GM23338 (cell line): Measurements from ENCODE around the gene RBM7. TPM values are rescaled to one million over a fixed set of nuclear protein-coding genes. Genes with fewer than 3 reads are reported as not detected.

Experiments used
- ATAC-seq: fragments of 200-7000 bp; cut with Tn5 transposase; 3 replicates; pipeline ENCODE4 v1.9.1; 2020
- DNase-seq: peaks from one replicate; pipeline ENCODE4 v3.0.0-alpha.2; 2015; ENCODE audit warnings: low spot score
- H2AFZ ChIP-seq: fragments of 200-600 bp; sonication (generic); 2 replicates; pipeline ENCODE4 v1.8.0; 2016; ENCODE audit warnings: antibody characterized with exemption, mild to moderate bottlenecking, moderate library complexity
- H3F3A ChIP-seq: fragments of 200-600 bp; sonication (generic); replicated peaks from 2 replicates; pipeline ENCODE4 v1.8.0; 2017; ENCODE audit warnings: antibody characterized with exemption, mixed run types, low read depth
- H3K27ac ChIP-seq: fragments of 200-600 bp; sonication (generic); 2 replicates; pipeline ENCODE4 v1.6.1; 2016; ENCODE audit warnings: low read depth
- H3K27me3 ChIP-seq: fragments of 200-600 bp; sonication (generic); 2 replicates; pipeline ENCODE4 v1.8.0; 2016; ENCODE audit warnings: mild to moderate bottlenecking, mixed run types, moderate library complexity; ENCODE audit not compliant: insufficient read depth
- H3K36me3 ChIP-seq: fragments of 200-600 bp; sonication (generic); 2 replicates; pipeline ENCODE4 v1.8.0; 2016; ENCODE audit warnings: mild to moderate bottlenecking; ENCODE audit not compliant: insufficient read depth
- H3K4me1 ChIP-seq: fragments of 200-600 bp; sonication (generic); 2 replicates; pipeline ENCODE4 v1.8.0; 2016; ENCODE audit warnings: mild to moderate bottlenecking, moderate library complexity; ENCODE audit not compliant: insufficient read depth
- H3K4me2 ChIP-seq: fragments of 200-600 bp; sonication (generic); 2 replicates; pipeline ENCODE4 v1.7.1; 2017; ENCODE audit warnings: mixed run types
- H3K4me3 ChIP-seq: fragments of 200-600 bp; sonication (generic); 2 replicates; pipeline ENCODE4 v1.6.1; 2016; ENCODE audit warnings: mixed run types
- H3K79me2 ChIP-seq: fragments of 200-600 bp; sonication (generic); replicated peaks from 2 replicates; pipeline ENCODE4 v1.8.0; 2017; ENCODE audit warnings: mild to moderate bottlenecking; ENCODE audit not compliant: insufficient read depth
- H3K9me2 ChIP-seq: fragments of 200-600 bp; sonication (generic); 2 replicates; pipeline ENCODE4 v1.8.0; 2017; ENCODE audit not compliant: insufficient read depth
- H4K20me1 ChIP-seq: fragments of 200-600 bp; sonication (generic); replicated peaks from 2 replicates; pipeline ENCODE4 v1.8.0; 2017; ENCODE audit warnings: mild to moderate bottlenecking; ENCODE audit not compliant: insufficient read depth
- H3K27ac Mint-ChIP-seq: 2 replicates; pipeline ENCODE4 v1.8.0; 2020; ENCODE audit warnings: inconsistent platforms, mild to moderate bottlenecking, moderate library complexity, mixed read lengths
- H3K27me3 Mint-ChIP-seq: 3 replicates; pipeline ENCODE4 v1.8.0; 2022; ENCODE audit warnings: low read depth, mild to moderate bottlenecking, moderate library complexity, mixed read lengths, inconsistent platforms; ENCODE audit not compliant: insufficient read depth, poor library complexity
- H3K36me3 Mint-ChIP-seq: 3 replicates; pipeline ENCODE4 v1.8.0; 2021; ENCODE audit warnings: low read depth, mild to moderate bottlenecking, inconsistent platforms, moderate library complexity, mixed read lengths
- H3K4me1 Mint-ChIP-seq: 3 replicates; pipeline ENCODE4 v1.8.0; 2020; ENCODE audit warnings: mild to moderate bottlenecking, inconsistent platforms, mixed read lengths
- H3K4me3 Mint-ChIP-seq: 3 replicates; pipeline ENCODE4 v1.8.0; 2021; ENCODE audit warnings: moderate library complexity, mild to moderate bottlenecking, inconsistent platforms, mixed read lengths
- H3K9me3 Mint-ChIP-seq: 3 replicates; pipeline ENCODE4 v1.8.0; 2020; ENCODE audit warnings: moderate library complexity, mild to moderate bottlenecking, inconsistent platforms, mixed read lengths
- CREB1 ChIP-seq: fragments of 250-450 bp; sonication (Bioruptor Pico); IDR thresholded peaks from 2 replicates; pipeline ENCODE4 v1.5.0; 2020; ENCODE audit warnings: low read depth, mild to moderate bottlenecking, moderate library complexity
- EZH2 ChIP-seq: fragments of 200-600 bp; sonication (generic); IDR thresholded peaks from one replicate; pipeline ENCODE4 v1.8.0; 2017; ENCODE audit warnings: antibody characterized with exemption, mild to moderate bottlenecking, low read depth; ENCODE audit not compliant: unreplicated experiment
- EZH2phosphoT487 ChIP-seq: fragments of 200-600 bp; sonication (generic); IDR thresholded peaks from one replicate; pipeline ENCODE4 v1.8.1; 2018; ENCODE audit warnings: antibody characterized with exemption; ENCODE audit not compliant: unreplicated experiment
- JUNB ChIP-seq: IDR thresholded peaks from one replicate; pipeline ENCODE4 v1.6.1; 2016; ENCODE audit warnings: antibody characterized with exemption; ENCODE audit not compliant: unreplicated experiment
- POLR2AphosphoS5 ChIP-seq: IDR thresholded peaks from 2 replicates; pipeline ENCODE4 v1.6.1; 2016; ENCODE audit warnings: antibody characterized with exemption, low read depth
- REST ChIP-seq: IDR thresholded peaks from one replicate; pipeline ENCODE4 v1.6.1; 2018; ENCODE audit warnings: antibody characterized with exemption; ENCODE audit not compliant: unreplicated experiment
- STAT1 ChIP-seq: IDR thresholded peaks from one replicate; pipeline ENCODE4 v1.6.1; 2016; ENCODE audit warnings: antibody characterized with exemption; ENCODE audit not compliant: unreplicated experiment
- ZNF114 ChIP-seq: fragments of 250-450 bp; sonication (Bioruptor Pico); IDR thresholded peaks from 2 replicates; pipeline ENCODE4 v1.5.0; 2020; ENCODE audit warnings: mild to moderate bottlenecking, moderate library complexity
- polyA plus RNA-seq: library from polyadenylated mRNA; unstranded; fragments of >200 nt; fragmentation: Nextera tagmentation; extraction: Ambion mirVana; gene quantifications from 2 replicates; pipeline ENCODE4 v1.2.1, GENCODE V29; 2016
- total RNA-seq: library from RNA; depleted of rRNA; stranded (reverse); fragments of >200 nt; shearing (Covaris generic); gene quantifications from 2 replicates; pipeline ENCODE4 v1.2.3, GENCODE V29; 2014
- TF ChIP-seq, protein P1 (sequence below): IDR thresholded peaks from 2 replicates; pipeline ENCODE4 v1.6.1; 2016; ENCODE audit warnings: antibody characterized with exemption
- TF ChIP-seq, protein P2 (sequence below): fragments of 250-450 bp; sonication (Bioruptor Pico); IDR thresholded peaks from 2 replicates; pipeline ENCODE4 v1.5.0; 2020; ENCODE audit warnings: mild to moderate bottlenecking, moderate library complexity

RBM7 gene
- total and polyA plus RNA-seq, 2 experiments from 2014 or later, result 31.5 to 57.2 TPM

- no peak overlapping the region for H3K4me3 Mint-ChIP-seq
- TF ChIP-seq, protein P1, sequence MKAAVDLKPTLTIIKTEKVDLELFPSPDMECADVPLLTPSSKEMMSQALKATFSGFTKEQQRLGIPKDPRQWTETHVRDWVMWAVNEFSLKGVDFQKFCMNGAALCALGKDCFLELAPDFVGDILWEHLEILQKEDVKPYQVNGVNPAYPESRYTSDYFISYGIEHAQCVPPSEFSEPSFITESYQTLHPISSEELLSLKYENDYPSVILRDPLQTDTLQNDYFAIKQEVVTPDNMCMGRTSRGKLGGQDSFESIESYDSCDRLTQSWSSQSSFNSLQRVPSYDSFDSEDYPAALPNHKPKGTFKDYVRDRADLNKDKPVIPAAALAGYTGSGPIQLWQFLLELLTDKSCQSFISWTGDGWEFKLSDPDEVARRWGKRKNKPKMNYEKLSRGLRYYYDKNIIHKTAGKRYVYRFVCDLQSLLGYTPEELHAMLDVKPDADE, result no peak
- TF ChIP-seq EZH2 (no peak), STAT1 (no peak), JUNB (no peak), CREB1 (CRISPR knock-in tag) (no peak)
- H3K79me2 ChIP-seq, result no peaks in the 10 kb centered on the region
- 0 out of 2 replicates have a peak overlapping the region, but pooled peaks have one; percentile 1 for H3K27ac Mint-ChIP-seq
- H3K9me3 Mint-ChIP-seq, result no peaks in the 10 kb centered on the region
- no peaks in the 10 kb centered on the region for H3K36me3 Mint-ChIP-seq
- DNase-seq (no peak), ATAC-seq (no peak)
- H3K4me1 ChIP-seq, result peaks cover 2% of the 10 kb centered on the region; the same call in 1 of the 2 replicates
- H3K4me1 Mint-ChIP-seq, result peaks cover 11% of the 10 kb centered on the region
- H3K36me3 ChIP-seq, result no peaks in the 10 kb centered on the region
- H3K27me3 ChIP-seq, result no peaks in the 10 kb centered on the region
- H3K9me2 ChIP-seq, result no peaks in the 10 kb centered on the region
- H3K27me3 Mint-ChIP-seq, result no peaks in the 10 kb centered on the region
- no peak overlapping the region for H3K4me2 ChIP-seq
- no peak overlapping the region for H3K27ac ChIP-seq
- peak overlapping the region; percentile 8 for H2AFZ ChIP-seq
- H4K20me1 ChIP-seq, result no peaks in the 10 kb centered on the region
- no peak overlapping the region for H3K4me3 ChIP-seq
- no peaks in the 10 kb centered on the region for H3F3A ChIP-seq
Measured at GRCh38 chr11:114430290-114430689, 29.8 kb downstream of the RBM7 start.

DNA sequence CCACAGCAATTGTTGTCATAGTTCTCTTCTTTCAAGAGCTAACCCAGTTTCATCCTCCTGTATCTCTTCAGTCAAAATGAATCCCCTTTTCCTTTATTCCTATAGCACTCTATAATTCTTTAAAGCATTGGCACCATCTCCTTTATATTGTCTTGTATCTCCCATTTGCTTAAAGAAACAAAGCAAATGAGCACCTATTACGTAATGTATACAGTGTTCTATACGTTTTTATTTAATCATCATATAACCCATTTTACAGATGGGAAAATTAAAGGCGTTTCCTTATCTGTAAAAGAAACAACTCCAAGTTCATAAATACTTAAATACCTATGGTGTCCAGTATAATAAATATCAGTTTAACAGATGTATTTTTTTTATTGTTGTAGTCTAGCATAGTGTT, 32.4 kb downstream of the RBM7 start:
- H3K9me2 ChIP-seq, result no peaks in the 10 kb centered on the region
- H3K36me3 Mint-ChIP-seq, result no peaks in the 10 kb centered on the region
- H3K79me2 ChIP-seq, result no peaks in the 10 kb centered on the region
- H3K27me3 Mint-ChIP-seq, result no peaks in the 10 kb centered on the region
- no peak for DNase-seq
- no peaks in the 10 kb centered on the region for H3K27me3 ChIP-seq
- H3K4me2 ChIP-seq, result no peak overlapping the region
- no peak overlapping the region for H3K4me3 Mint-ChIP-seq
- no peak overlapping the region for H3K27ac Mint-ChIP-seq
- no peaks in the 10 kb centered on the region for H3K36me3 ChIP-seq
- H3K9me3 Mint-ChIP-seq, result no peaks in the 10 kb centered on the region
- ATAC-seq, result no peak
- H3F3A ChIP-seq, result peaks cover 5% of the 10 kb centered on the region; the same call in 1 of the 2 replicates
- H3K4me1 Mint-ChIP-seq, result peaks cover 14% of the 10 kb centered on the region; the same call in 2 of the 3 replicates
- H3K4me3 ChIP-seq, result no peak overlapping the region
- no peaks in the 10 kb centered on the region for H4K20me1 ChIP-seq
- H3K4me1 ChIP-seq, result peaks cover 6% of the 10 kb centered on the region
- H3K27ac ChIP-seq, result no peak overlapping the region
- H2AFZ ChIP-seq, result no peak overlapping the region
- no peak for TF ChIP-seq ZNF114 (CRISPR knock-in tag)
- no peak for TF ChIP-seq POLR2AphosphoS5
- no peak for TF ChIP-seq REST
- TF ChIP-seq, protein P1, result no peak
- TF ChIP-seq EZH2phosphoT487, result no peak
- TF ChIP-seq, protein P2, sequence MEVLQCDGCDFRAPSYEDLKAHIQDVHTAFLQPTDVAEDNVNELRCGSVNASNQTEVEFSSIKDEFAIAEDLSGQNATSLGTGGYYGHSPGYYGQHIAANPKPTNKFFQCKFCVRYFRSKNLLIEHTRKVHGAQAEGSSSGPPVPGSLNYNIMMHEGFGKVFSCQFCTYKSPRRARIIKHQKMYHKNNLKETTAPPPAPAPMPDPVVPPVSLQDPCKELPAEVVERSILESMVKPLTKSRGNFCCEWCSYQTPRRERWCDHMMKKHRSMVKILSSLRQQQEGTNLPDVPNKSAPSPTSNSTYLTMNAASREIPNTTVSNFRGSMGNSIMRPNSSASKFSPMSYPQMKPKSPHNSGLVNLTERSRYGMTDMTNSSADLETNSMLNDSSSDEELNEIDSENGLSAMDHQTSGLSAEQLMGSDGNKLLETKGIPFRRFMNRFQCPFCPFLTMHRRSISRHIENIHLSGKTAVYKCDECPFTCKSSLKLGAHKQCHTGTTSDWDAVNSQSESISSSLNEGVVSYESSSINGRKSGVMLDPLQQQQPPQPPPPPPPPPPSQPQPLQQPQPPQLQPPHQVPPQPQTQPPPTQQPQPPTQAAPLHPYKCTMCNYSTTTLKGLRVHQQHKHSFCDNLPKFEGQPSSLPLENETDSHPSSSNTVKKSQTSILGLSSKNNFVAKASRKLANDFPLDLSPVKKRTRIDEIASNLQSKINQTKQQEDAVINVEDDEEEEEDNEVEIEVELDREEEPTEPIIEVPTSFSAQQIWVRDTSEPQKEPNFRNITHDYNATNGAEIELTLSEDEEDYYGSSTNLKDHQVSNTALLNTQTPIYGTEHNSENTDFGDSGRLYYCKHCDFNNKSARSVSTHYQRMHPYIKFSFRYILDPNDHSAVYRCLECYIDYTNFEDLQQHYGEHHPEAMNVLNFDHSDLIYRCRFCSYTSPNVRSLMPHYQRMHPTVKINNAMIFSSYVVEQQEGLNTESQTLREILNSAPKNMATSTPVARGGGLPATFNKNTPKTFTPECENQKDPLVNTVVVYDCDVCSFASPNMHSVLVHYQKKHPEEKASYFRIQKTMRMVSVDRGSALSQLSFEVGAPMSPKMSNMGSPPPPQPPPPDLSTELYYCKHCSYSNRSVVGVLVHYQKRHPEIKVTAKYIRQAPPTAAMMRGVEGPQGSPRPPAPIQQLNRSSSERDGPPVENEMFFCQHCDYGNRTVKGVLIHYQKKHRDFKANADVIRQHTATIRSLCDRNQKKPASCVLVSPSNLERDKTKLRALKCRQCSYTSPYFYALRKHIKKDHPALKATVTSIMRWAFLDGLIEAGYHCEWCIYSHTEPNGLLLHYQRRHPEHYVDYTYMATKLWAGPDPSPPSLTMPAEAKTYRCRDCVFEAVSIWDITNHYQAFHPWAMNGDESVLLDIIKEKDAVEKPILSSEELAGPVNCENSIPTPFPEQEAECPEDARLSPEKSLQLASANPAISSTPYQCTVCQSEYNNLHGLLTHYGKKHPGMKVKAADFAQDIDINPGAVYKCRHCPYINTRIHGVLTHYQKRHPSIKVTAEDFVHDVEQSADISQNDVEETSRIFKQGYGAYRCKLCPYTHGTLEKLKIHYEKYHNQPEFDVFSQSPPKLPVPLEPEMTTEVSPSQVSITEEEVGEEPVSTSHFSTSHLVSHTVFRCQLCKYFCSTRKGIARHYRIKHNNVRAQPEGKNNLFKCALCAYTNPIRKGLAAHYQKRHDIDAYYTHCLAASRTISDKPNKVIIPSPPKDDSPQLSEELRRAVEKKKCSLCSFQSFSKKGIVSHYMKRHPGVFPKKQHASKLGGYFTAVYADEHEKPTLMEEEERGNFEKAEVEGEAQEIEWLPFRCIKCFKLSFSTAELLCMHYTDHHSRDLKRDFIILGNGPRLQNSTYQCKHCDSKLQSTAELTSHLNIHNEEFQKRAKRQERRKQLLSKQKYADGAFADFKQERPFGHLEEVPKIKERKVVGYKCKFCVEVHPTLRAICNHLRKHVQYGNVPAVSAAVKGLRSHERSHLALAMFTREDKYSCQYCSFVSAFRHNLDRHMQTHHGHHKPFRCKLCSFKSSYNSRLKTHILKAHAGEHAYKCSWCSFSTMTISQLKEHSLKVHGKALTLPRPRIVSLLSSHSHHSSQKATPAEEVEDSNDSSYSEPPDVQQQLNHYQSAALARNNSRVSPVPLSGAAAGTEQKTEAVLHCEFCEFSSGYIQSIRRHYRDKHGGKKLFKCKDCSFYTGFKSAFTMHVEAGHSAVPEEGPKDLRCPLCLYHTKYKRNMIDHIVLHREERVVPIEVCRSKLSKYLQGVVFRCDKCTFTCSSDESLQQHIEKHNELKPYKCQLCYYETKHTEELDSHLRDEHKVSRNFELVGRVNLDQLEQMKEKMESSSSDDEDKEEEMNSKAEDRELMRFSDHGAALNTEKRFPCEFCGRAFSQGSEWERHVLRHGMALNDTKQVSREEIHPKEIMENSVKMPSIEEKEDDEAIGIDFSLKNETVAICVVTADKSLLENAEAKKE, result no peak
- no peak for TF ChIP-seq CREB1 (CRISPR knock-in tag)
